GM18505 (cell line): ENCODE data around the gene THOC5.
"Not testable (repeated sequence)": the region's sequence is repeated elsewhere in the genome, so short reads cannot be mapped to it uniquely, and the experiment has no call there.

Experiments used
- ATAC-seq: cut with Tn5 transposase; IDR thresholded peaks from one replicate; pipeline ENCODE4 v1.9.1; 2021; ENCODE audit not compliant: unreplicated experiment
- POLR2A ChIP-seq: IDR thresholded peaks from 4 replicates; pipeline ENCODE4 v1.6.1; 2011; ENCODE audit warnings: borderline replicate concordance; ENCODE audit not compliant: insufficient read depth, insufficient read length; ENCODE audit errors: extremely low read depth

THOC5 gene

DNA sequence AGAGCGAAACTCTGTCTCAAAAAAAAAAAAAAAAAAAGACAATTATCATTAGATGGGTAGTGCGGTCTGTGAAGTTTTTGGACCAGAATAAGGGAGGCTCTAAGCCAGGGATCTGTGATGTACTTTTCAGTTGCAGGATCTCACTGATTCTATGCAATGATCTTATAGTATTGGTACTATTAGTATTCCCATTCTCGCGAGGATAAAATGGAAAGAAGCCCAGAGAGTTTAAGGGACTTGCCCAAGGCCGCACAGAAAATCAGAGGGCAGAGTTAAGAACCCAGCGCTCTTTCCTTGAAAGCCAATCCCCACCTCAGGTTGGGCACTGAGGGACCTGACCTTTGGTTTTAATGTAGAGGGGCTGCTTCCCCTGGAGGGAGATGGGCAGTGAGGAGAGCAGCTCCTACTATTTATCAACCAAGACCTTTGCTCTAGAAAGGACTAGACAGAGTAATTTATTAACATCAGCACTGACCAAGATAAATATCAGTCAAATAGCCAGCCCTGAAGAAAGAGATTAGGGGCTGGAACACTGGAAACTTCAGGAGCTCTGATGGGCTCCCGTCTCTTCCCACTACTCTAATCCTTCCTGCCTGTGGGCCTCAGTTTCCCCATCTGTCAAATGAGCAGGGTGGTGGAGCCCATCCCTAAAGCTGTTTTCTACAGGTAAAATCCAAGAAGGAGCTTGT lies 21.3 kb upstream of the THOC5 start:
- TF ChIP-seq POLR2A = no peak
- no peak for ATAC-seq

- ATAC-seq = no peak
- TF ChIP-seq POLR2A = no peak
Observed at GRCh38 chr22:29570912-29571549, 17.5 kb upstream of the THOC5 start.

- TF ChIP-seq POLR2A = no peak
- ATAC-seq = no peak
Observed at GRCh38 chr22:29570456-29570855, 16.9 kb upstream of the THOC5 start.

GRCh38 chr22:29569011-29569678 lies 15.6 kb upstream of the THOC5 start:
- no peak for ATAC-seq
- no peak for TF ChIP-seq POLR2A

DNA sequence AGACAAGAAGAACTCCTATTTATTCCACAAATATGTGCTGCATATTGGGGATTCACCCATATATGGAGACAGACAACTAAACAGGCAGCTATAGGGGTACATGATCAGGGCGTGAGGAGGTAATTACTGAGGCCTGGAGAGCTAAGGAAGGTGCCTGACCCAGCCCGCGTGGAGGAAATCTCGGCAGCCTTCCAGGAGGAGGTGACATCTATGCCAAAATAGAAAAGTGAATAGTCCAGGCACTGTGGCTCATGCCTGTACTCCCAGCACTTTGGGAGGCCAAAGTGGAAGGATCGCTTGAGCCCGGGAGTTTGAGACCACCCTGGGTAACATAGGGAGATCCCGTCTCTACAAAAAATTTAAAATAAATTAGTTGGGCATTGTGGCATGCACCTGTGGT lies 13.8 kb upstream of the THOC5 start:
- no peak for ATAC-seq
- TF ChIP-seq POLR2A = no peak

- ATAC-seq = not testable (repeated sequence)
Observed at GRCh38 chr22:29566513-29566912, 13.0 kb upstream of the THOC5 start.

DNA sequence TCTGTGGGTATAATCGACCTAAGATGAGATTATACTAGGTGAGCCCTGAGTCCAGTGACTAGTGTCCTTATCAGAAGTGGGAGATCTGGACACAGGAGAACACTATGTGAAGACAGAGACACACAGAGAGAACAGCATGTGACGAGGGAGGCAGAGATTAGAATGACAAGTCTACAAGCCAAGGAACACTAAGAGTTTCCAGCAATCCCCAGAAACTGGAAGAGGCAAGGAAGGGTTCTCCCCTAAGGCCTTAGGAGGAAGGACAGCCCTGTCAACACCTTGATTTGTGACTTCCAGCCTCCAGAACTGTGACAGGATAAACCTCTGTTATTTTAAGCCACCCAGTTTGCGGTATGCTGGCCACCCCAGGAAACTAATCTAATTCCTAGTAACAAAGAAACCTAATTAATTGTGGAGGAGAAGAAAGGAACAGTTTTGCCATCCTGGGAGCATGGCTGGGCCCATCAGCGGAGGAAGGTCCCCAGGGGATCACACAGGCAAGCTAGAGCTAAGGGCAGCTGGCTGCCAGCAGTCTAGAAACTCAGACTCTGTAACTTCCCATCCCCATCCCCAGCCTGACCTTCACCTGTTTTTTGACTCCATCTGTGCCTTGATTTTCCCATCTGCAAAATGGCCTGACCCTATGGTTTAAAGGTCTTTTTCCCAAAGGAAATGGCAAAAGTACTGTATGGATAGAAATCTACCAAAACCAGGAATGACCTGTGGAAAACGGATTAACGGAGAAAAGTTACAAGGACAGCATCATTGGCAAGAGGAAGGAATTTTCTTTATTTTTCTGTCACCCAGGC lies 10.3 kb upstream of the THOC5 start:
- no peak for TF ChIP-seq POLR2A

GRCh38 chr22:29559853-29560252 lies 6.3 kb upstream of the THOC5 start:
- no peak for ATAC-seq
- no peak for TF ChIP-seq POLR2A

More for the DNA sequence above, 10.3 kb upstream of the THOC5 start:
- no peak for ATAC-seq

DNA sequence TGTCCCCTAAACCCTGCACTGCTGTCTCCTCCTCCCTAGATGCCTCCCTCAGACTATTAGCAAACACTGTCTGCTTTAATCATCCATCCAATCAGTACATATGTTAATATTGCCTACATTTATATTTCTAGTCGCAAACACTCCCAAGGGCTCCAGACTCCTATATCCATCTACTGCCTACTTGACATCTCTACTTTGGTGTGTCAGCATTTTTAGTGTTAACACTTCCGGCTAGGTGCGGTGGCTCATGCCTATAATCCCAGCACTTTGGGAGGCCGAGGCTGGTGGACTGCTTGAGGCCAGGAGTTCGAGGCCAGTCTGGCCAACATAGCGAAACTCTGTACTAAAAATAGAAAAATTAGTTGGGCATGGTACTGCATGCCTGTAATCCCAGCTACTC lies 5.5 kb upstream of the THOC5 start:
- no peak for ATAC-seq

DNA sequence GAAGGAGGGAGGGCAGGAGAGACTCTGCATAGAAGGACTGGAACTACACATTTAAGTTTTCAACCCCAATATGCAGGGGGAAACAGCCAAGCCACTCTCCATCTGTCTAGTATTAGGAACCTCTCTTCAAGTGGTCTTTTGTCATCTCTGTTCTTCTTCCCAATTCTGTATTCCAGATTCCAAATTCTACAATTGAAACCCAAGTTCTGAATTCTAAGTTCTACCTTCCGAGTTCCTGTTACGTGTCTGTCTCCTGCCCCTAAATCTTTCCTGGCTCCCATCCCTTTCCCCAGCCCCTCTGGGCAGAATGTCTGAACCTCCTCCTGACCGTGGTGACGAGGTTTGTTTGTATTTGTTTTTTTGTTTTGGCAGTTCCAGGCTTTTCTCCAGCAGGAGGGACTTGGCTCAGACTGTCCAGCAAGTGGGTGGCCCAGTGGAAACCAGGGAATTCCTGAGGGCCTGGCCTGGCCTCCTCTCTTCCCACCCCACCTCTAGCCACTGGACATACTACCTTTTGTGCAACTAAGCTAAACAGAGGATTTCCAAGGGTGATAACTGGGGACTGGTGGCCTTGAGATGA lies 1.6 kb upstream of the THOC5 start:
- TF ChIP-seq POLR2A = no peak
- ATAC-seq = no peak

More for the DNA sequence above, 5.5 kb upstream of the THOC5 start:
- no peak for TF ChIP-seq POLR2A

GRCh38 chr22:29552357-29552756 lies 1.2 kb downstream of the THOC5 start:
- ATAC-seq = not testable (repeated sequence)

- no peak for TF ChIP-seq POLR2A
- ATAC-seq = no peak
Observed at GRCh38 chr22:29550005-29550404, 3.6 kb downstream of the THOC5 start.

DNA sequence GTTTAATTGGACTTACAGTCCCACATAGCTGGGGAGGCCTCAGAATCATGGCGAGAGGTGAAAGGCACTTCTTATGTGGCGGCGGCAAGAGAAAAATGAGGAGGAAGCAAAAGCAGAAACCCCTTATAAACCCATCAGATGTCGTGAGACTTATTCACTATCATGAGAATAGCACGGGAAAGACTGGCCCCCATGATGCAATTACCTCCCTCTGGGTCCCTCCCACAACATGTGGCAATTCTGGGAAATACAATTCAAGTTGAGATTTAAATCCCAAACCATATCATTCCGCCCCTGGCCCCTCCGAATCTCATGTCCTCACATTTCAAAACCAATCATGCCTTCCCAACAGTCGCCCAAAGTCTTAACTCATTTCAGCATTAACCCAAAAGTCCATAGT lies 8.5 kb downstream of the THOC5 start:
- not testable (repeated sequence) for ATAC-seq
